Smooth muscle cell (in vitro differentiated cells): ENCODE measurements around the gene GNG7. TPM values are rescaled to one million over a fixed set of nuclear protein-coding genes. Genes with fewer than 3 reads are reported as not detected.
A peak's percentile ranks its signal among the peaks of the same experiment; 100 is the strongest.

ENCODE experiments used
- DNase-seq: peaks from one replicate; lab custom pipeline; 2025; ENCODE audit not compliant: unreplicated experiment; lab: John Stamatoyannopoulos, UW
- H2AFZ ChIP-seq: fragments of 200-600 bp; sonication (generic); 2 replicates; pipeline ENCODE4 v1.6.0; 2016; ENCODE audit warnings: antibody characterized with exemption, low read depth, mild to moderate bottlenecking
- H3F3A ChIP-seq: fragments of 200-600 bp; sonication (generic); 2 replicates; pipeline ENCODE4 v1.6.0; 2017; ENCODE audit warnings: antibody characterized with exemption, low read depth
- H3K27ac ChIP-seq: fragments of 200-600 bp; sonication (generic); 2 replicates; pipeline ENCODE4 v1.5.1; 2016; ENCODE audit warnings: low read depth, mild to moderate bottlenecking
- H3K27me3 ChIP-seq: fragments of 200-600 bp; sonication (generic); 2 replicates; pipeline ENCODE4 v1.6.1; 2016; ENCODE audit warnings: low read depth, mild to moderate bottlenecking
- H3K36me3 ChIP-seq: fragments of 200-600 bp; sonication (generic); 2 replicates; pipeline ENCODE4 v1.5.1; 2016; ENCODE audit warnings: low read depth
- H3K4me1 ChIP-seq: fragments of 200-600 bp; sonication (generic); 2 replicates; pipeline ENCODE4 v1.5.1; 2016; ENCODE audit warnings: low read depth
- H3K4me2 ChIP-seq: fragments of 200-600 bp; sonication (generic); 2 replicates; pipeline ENCODE4 v1.6.0; 2016; ENCODE audit warnings: mild to moderate bottlenecking
- H3K4me3 ChIP-seq: fragments of 200-600 bp; sonication (generic); 2 replicates; pipeline ENCODE4 v1.5.1; 2016; ENCODE audit warnings: mild to moderate bottlenecking
- H3K79me2 ChIP-seq: fragments of 200-600 bp; sonication (generic); 2 replicates; pipeline ENCODE4 v1.6.0; 2016; ENCODE audit warnings: low read depth, mild to moderate bottlenecking
- H3K9ac ChIP-seq: fragments of 200-600 bp; sonication (generic); 2 replicates; pipeline ENCODE4 v1.6.0; 2016; ENCODE audit warnings: low read depth
- H3K9me3 ChIP-seq: fragments of 200-600 bp; sonication (generic); replicated peaks from 2 replicates; pipeline ENCODE4 v1.5.1; 2016; ENCODE audit warnings: low read depth
- H4K20me1 ChIP-seq: fragments of 200-600 bp; sonication (generic); 2 replicates; pipeline ENCODE4 v1.6.0; 2016; ENCODE audit warnings: low read depth
- WGBS: methylation state at CpG from one replicate; pipeline ENCODE4 v1.1.7; 2016; ENCODE audit warnings: low lambda C conversion rate; 5-methylcytosine and 5-hydroxymethylcytosine counted together
- polyA plus RNA-seq: library from polyadenylated mRNA; unstranded; fragments of >200 nt; fragmentation: Nextera tagmentation; extraction: Ambion mirVana; gene quantifications from 2 replicates; pipeline ENCODE4 v1.2.1, GENCODE V29; 2016
- total RNA-seq: library from RNA; depleted of rRNA; stranded (reverse); fragments of >200 nt; gene quantifications from 2 replicates; pipeline ENCODE4 v1.2.3, GENCODE V29; 2014
- TF ChIP-seq, protein P1 (sequence below): fragments of 200-600 bp; sonication (generic); IDR thresholded peaks from 2 replicates; pipeline ENCODE4 v1.5.1; 2017; ENCODE audit warnings: borderline replicate concordance, mild to moderate bottlenecking, antibody characterized with exemption; ENCODE audit not compliant: insufficient read depth, poor library complexity, severe bottlenecking

Gene GNG7
- total and polyA plus RNA-seq, 2 experiments from 2014 or later: 1.7 to 2.6 TPM

DNA sequence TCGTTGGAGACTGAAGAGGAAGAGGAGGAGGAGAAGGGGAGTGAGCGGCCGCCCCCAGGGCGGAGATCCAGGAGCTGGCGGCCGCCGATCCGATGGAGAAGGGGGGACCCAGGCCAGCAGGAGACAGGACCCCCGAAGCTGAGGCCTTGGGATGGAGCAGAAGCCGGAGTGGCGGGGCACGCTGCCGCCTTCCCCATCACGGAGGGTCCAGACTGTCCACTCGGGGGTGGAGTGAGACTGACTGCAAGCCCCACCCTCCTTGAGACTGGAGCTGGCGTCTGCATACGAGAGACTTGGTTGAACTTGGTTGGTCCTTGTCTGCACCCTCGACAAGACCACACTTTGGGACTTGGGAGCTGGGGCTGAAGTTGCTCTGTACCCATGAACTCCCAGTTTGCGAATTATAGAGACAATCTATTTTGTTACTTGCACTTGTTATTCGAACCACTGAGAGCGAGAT lies 224.7 kb downstream of the GNG7 start:
- Histone ChIP-seq H3K4me3 (peak overlapping the region; percentile 99), H3K9me3 (no peaks in the 10 kb centered on the region), H3F3A (peaks cover 27% of the 10 kb centered on the region), H3K4me1 (peaks cover 5% of the 10 kb centered on the region), H3K27me3 (no peaks in the 10 kb centered on the region), H3K36me3 (no peaks in the 10 kb centered on the region), H3K79me2 (peaks cover 26% of the 10 kb centered on the region), H2AFZ (no peak overlapping the region), H3K4me2 (peak overlapping the region; percentile 95), H3K27ac (peak overlapping the region; percentile 96), H4K20me1 (peaks cover 30% of the 10 kb centered on the region), H3K9ac (peak overlapping the region; percentile 97)
- DNase-seq: no peak
- 9% methylated on average over 13 of the region's 21 CpGs for WGBS
- TF ChIP-seq, protein P1, sequence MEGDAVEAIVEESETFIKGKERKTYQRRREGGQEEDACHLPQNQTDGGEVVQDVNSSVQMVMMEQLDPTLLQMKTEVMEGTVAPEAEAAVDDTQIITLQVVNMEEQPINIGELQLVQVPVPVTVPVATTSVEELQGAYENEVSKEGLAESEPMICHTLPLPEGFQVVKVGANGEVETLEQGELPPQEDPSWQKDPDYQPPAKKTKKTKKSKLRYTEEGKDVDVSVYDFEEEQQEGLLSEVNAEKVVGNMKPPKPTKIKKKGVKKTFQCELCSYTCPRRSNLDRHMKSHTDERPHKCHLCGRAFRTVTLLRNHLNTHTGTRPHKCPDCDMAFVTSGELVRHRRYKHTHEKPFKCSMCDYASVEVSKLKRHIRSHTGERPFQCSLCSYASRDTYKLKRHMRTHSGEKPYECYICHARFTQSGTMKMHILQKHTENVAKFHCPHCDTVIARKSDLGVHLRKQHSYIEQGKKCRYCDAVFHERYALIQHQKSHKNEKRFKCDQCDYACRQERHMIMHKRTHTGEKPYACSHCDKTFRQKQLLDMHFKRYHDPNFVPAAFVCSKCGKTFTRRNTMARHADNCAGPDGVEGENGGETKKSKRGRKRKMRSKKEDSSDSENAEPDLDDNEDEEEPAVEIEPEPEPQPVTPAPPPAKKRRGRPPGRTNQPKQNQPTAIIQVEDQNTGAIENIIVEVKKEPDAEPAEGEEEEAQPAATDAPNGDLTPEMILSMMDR: no peak

DNA sequence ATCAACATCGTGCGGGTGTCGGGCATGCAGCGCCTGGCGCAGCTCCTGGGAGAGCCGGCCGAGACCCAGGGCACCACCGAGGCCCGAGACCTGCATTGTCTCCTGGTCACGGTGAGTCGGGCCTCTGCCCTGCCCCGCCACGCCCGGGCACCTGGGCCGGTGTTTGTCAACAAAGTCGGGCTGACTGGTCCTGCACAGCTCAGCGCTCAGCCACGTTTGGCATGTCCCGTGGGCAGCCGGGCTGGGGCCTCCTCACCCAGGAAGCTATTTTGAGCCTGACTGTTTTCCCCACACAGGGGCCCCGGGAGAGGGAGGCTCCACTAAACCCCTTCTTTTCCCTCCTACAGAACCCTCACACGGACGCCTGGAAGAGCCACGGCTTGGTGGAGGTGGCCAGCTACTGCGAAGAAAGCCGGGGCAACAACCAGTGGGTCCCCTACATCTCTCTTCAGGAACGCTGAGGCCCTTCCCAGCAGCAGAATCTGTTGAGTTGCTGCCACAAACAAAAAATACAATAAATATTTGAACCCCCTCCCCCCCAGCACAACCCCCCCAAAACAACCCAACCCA lies 225.3 kb downstream of the GNG7 start:
- H3K79me2 ChIP-seq: peaks cover 26% of the 10 kb centered on the region

DNA sequence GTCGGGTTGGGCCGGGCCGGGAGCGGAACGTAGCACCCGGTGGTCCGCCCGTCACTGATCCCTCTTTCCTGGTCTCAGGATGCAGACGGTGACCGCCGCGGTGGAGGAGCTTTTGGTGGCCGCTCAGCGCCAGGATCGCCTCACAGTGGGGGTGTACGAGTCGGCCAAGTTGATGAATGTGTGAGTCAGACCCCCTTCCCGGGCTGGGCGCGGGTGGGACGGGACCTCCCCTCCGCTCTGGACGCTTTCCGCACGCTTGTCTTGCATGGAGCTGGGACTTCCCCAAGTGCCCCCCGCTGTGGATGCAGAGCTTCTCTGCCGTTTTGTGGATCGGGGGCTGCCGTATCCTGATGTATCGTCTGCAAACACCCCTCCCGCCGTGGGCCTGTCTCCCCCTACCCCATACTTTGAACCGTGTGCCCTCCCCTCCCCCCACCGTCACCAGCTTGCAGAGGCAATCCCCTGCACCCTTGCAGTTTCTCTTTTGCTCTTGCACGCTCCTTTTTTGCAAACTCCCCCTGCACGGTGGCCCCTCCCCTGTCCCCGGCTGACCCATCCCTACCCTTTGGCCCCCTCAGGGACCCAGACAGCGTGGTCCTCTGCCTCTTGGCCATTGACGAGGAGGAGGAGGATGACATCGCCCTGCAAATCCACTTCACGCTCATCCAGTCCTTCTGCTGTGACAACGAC lies 225.9 kb downstream of the GNG7 start:
- 2% methylated on average over 26 of the region's 42 CpGs for WGBS

More for the DNA sequence above, 225.3 kb downstream of the GNG7 start:
- under 1% methylated on average over 27 of the region's 27 CpGs for WGBS
- peaks cover 27% of the 10 kb centered on the region for H3F3A ChIP-seq
- H4K20me1 ChIP-seq: peaks cover 30% of the 10 kb centered on the region
- H2AFZ ChIP-seq: no peak overlapping the region
- H3K27me3 ChIP-seq: no peaks in the 10 kb centered on the region
- H3K36me3 ChIP-seq: no peaks in the 10 kb centered on the region
- TF ChIP-seq, protein P1: no peak
- H3K4me3 ChIP-seq: peak overlapping the region; percentile 99
- H3K9ac ChIP-seq: peak overlapping the region; percentile 97
- DNase-seq: no peak
- H3K9me3 ChIP-seq: no peaks in the 10 kb centered on the region
- H3K27ac ChIP-seq: peak overlapping the region; percentile 96
- peaks cover 5% of the 10 kb centered on the region for H3K4me1 ChIP-seq
- H3K4me2 ChIP-seq: peak overlapping the region; percentile 95

More for the DNA sequence above, 225.9 kb downstream of the GNG7 start:
- H2AFZ ChIP-seq: no peak overlapping the region
- H3K4me1 ChIP-seq: peaks cover 5% of the 10 kb centered on the region
- H3K4me2 ChIP-seq: peak overlapping the region; percentile 95
- H3K36me3 ChIP-seq: no peaks in the 10 kb centered on the region
- H4K20me1 ChIP-seq: peaks cover 30% of the 10 kb centered on the region
- H3K4me3 ChIP-seq: peak overlapping the region; percentile 99
- TF ChIP-seq, protein P1: no peak
- H3K27me3 ChIP-seq: no peaks in the 10 kb centered on the region
- peak; percentile 87 for DNase-seq
- peaks cover 26% of the 10 kb centered on the region for H3K79me2 ChIP-seq
- H3K27ac ChIP-seq: peak overlapping the region; percentile 96
- peaks cover 27% of the 10 kb centered on the region for H3F3A ChIP-seq
- peak overlapping the region; percentile 97 for H3K9ac ChIP-seq
- no peaks in the 10 kb centered on the region for H3K9me3 ChIP-seq
